Fibroblast of pulmonary artery (primary cell): ENCODE measurements around the gene TPRG1L.
"Not testable (repeated sequence)": the region's sequence is repeated elsewhere in the genome, so short reads cannot be mapped to it uniquely, and the experiment has no call there.

ENCODE experiments used
- DNase-seq: peaks from one replicate; pipeline ENCODE4 v3.0.0-alpha.2; 2010; ENCODE audit warnings: low read depth
- H3K4me3 ChIP-seq: replicated peaks from 2 replicates; pipeline ENCODE4 v1.5.1; 2011; ENCODE audit warnings: low read depth, mild to moderate bottlenecking, control low read depth, low read length, moderate library complexity
- CTCF ChIP-seq: IDR thresholded peaks from 2 replicates; pipeline ENCODE4 v1.5.1; 2011; ENCODE audit warnings: mild to moderate bottlenecking, control low read depth, low read length, inconsistent platforms; ENCODE audit errors: missing control alignments

TPRG1L gene

GRCh38 chr1:3624200-3625136 is at the start of gene TPRG1L:
Gene TPRG1L, plus strand, starts transcription at chr1:3625015. Its CDS starts 58 bp downstream, at chr1:3625073.
- DNase-seq, result peak; percentile 94
- peak within 1 kb of the TSS; percentile 91 for H3K4me3 ChIP-seq
- TF ChIP-seq CTCF, result no peak

- not testable (repeated sequence) for DNase-seq, H3K4me3 ChIP-seq
These were observed 49.3 kb upstream of the TPRG1L start for GRCh38 chr1:3575515-3575914.

- DNase-seq, result no peak
- no peak overlapping the region for H3K4me3 ChIP-seq
- no peak for TF ChIP-seq CTCF
These were observed 48.8 kb upstream of the TPRG1L start for GRCh38 chr1:3575993-3576392.

- no peak for TF ChIP-seq CTCF
- H3K4me3 ChIP-seq, result no peak overlapping the region
- DNase-seq, result peak; percentile 82
These were observed 47.5 kb upstream of the TPRG1L start for GRCh38 chr1:3577300-3577699.

- H3K4me3 ChIP-seq, result no peak overlapping the region
- no peak for TF ChIP-seq CTCF
- DNase-seq, result peak; percentile 78
These were observed 46.9 kb upstream of the TPRG1L start for GRCh38 chr1:3577711-3578432.

GRCh38 chr1:3578433-3578805 is 46.4 kb upstream of the TPRG1L start:
- H3K4me3 ChIP-seq, result no peak overlapping the region
- TF ChIP-seq CTCF, result no peak
- DNase-seq, result no peak

GRCh38 chr1:3578906-3579305 is 45.9 kb upstream of the TPRG1L start:
- no peak overlapping the region for H3K4me3 ChIP-seq
- DNase-seq, result no peak
- no peak for TF ChIP-seq CTCF
